ENCODE results near the gene GFOD1.

GRCh38 chr6:13431861-13432465, 55.4 kb downstream of the GFOD1 start:
- no peak for TF ChIP-seq CTCF (IDR thresholded peaks at IDR 0.05)
- TF ChIP-seq POLR2AphosphoS5 (IDR thresholded peaks at IDR 0.05; ENCODE audit: low read depth, low read length): no peak
- TF ChIP-seq TCF7L2 (IDR thresholded peaks at IDR 0.05; ENCODE audit: low read depth, low read length): no peak
- TF ChIP-seq REST (IDR thresholded peaks at IDR 0.05; ENCODE audit: insufficient read depth in 1 of 2, low read depth in 2 of 2, low read length in 1 of 2): no peak

All from Panc1 (cell line).